Testis (tissue), 2 donors: ENCODE measurements around the gene SLAMF8.

ENCODE experiments used
- CTCF ChIP-seq, 3 experiments: fragments of 450-650 bp in 2 of 3; fragments of 200-600 bp in 1 of 3; sonication (generic) in 1 of 3; IDR thresholded peaks; one replicate each; pipeline ENCODE4 v1.5.1; 2016 to 2019; ENCODE audit warnings: antibody characterized with exemption in 3 of 3, mild to moderate bottlenecking in 2 of 3, moderate library complexity in 1 of 3
- POLR2A ChIP-seq: fragments of 450-650 bp; IDR thresholded peaks from one replicate; pipeline ENCODE4 v1.6.1; 2017; ENCODE audit warnings: antibody characterized with exemption, mild to moderate bottlenecking, moderate library complexity

- peak; percentile 91 to 97 (median 91) for TF ChIP-seq CTCF (IDR thresholded peaks at IDR 0.05)
- no peak for TF ChIP-seq POLR2A
Measured at GRCh38 chr1:159780583-159781582, 45.8 kb upstream of the SLAMF8 start, which contains the start of gene DUSP23.
